ENCODE measurements around the gene BCAS3.
"Not testable (repeated sequence)": the region's sequence is repeated elsewhere in the genome, so short reads cannot be mapped to it uniquely, and the experiment has no call there.

The BCAS3 gene

GRCh38 chr17:60802377-60802776, 124.7 kb downstream of the BCAS3 start:
- no peak for DNase-seq

GRCh38 chr17:60803059-60803458, 125.4 kb downstream of the BCAS3 start:
- DNase-seq, result no peak

- DNase-seq, result no peak
Observed at GRCh38 chr17:60804831-60805230, 127.2 kb downstream of the BCAS3 start.

DNA sequence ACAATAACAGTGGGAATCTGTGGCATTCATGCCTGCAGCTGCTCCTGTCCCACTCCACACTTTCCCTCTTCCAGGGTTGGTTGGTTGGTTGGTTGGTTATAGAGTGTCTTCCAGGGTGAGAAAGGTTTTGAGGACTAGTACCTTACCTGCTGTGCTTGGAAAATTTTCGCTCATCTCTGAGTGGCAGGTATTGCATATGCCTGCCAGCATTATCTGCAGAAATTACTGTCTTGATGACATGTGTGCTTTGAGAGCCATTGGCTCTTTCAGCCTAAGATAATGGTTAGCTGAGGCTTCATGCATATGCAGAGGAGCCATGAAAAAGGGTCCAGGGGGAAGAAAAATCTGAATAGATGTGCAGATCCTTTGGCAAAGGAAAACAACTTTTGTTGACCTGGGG, 131.8 kb downstream of the BCAS3 start:
- no peak for DNase-seq

DNA sequence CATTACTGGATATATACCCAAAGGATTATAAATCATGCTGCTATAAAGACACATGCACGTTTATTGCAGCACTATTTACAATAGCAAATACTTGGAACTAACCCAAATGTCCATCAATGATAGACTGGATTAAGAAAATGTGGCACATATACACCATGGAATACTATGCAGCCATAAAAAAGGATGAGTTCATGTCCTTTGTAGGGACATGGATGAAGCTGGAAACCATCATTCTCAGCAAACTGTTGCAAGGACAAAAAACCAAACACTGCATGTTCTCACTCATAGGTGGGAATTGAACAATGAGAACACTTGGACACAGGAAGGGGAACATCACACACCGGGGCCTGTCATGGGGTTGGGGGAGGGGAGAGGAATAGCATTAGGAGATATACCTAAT, 137.3 kb downstream of the BCAS3 start:
- DNase-seq, result not testable (repeated sequence)

DNA sequence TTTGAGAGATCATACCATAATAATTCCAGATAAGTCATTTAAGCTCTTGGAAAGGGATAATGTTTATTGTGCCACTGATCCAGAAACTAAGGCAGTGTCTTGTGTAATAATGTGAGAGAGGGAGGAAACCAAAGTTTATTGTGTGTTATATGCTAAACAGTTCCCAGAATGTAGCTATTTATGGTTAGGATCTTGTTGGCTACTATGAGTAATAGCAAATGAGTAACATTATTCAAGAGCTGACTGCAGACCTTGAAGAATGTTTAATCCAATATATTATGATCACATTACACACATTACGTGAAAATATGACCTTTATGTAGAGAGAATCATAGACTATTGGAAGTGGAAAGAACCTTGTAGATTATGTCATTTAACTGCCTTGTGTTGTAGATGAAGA, 139.5 kb downstream of the BCAS3 start:
- no peak for DNase-seq

DNA sequence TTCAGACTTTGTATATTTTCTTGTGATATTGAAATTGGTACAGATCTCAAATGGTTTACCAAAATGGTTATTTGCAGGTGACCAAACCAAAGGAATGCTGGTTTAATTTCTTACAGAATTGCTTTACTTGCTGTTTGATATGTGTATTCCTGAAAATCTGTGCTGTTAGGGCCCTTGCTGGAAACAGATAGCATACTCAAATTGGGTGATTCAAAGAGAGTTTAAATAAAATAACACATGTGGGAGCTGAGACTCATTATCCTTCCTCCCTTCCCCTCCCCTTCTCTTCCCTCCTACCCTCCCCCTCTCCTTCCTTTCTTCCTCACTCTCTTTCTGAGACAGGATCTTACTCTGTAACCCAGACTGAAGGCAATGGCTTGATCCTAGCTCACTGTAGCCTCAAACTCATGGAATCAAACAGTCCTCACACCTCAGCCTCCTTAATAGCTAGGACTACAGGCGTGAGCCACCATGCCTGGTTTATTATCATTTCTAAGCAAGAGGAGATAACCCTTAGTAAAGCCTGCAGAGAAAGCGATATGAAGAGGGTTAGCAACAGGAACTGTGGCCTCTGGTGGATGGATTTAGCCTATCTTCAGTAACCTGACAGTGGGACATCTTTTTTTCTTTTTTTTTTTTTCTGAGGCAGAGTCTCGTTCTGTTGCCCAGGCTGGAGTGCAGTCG, 141.9 kb downstream of the BCAS3 start:
- no peak for DNase-seq

DNA sequence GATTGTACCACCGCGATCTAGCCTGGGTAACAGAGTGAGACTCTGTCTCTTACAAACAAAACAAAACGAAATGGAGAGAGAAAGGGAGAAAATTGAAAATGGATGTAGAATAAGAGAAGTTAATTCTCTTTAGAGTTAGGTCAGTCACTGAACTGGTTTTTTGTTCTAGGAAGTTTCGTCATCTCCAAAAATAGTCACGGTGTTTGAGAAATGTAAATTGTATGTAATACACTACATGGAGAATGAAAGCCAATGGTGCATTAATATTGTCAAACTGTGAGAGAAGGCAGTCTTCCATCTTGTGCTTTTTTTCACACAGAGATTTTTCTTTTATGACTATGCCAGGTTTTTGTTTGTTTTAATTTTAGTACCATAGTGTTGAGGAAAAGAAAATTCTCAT, 145.9 kb downstream of the BCAS3 start:
- DNase-seq, result no peak

DNA sequence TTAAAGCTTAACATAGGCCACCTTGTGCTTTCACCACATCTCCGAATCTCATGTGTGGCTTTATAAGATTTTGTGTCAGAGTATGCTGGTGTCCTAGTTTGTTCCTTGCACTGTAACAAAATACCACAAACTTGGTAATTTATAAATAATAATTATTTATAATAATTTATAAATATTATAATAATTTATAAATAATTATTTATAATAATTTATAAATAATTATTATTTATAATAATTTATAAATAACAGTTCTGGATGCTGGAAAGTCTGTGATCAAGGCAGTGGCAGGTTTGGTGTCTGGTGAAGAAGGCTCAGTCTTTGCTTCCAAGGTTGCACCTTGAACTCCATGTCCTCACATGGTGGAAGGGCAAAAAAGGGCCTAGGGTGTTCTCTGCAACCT, 147.7 kb downstream of the BCAS3 start:
- DNase-seq, result no peak

DNA sequence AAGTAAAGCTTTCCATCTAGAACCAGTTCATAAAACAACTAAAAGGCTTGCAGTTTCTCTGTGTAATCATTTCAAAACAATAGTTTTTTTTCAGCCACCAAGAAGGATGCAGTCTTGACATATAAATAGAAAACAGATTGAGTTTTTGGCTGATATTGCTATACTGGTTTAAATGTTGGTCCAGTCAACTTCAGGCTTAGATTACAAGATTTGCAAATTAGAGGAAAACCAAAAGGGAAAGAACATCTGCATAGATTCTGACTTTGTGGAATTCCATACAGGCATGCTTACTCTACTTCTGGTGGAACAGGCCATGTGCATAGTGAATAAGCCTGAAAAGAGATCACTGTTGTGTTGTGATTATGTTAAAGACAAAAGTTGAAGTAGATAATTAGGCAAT, 150.3 kb downstream of the BCAS3 start:
- no peak for DNase-seq

GRCh38 chr17:60832151-60832585, 154.5 kb downstream of the BCAS3 start:
- DNase-seq, result peak; percentile 15 to 74

- no peak for DNase-seq
Observed at GRCh38 chr17:60832631-60833030, 155.0 kb downstream of the BCAS3 start.

GRCh38 chr17:60840456-60840855, 162.8 kb downstream of the BCAS3 start:
- no peak for DNase-seq

DNA sequence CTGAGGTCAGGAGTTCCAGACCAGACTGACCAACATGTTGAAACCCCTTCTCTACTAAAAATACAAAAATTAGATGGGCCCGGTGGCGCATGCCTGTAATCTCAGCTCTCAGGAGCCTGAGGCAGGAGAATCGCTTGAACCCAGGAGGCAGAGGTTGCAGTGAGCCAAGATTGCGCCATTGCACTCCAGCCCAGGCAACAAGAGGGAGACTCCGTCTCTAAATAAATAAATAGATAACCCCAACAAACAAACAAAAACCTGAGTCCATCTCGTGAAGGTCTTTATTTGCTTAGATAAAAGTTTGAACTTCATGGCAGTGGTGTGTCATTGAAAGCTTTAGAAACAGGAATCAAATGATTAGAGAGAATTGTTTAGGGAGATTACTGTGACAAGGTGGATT, 167.4 kb downstream of the BCAS3 start:
- no peak for DNase-seq

- no peak for DNase-seq
Observed at GRCh38 chr17:60846175-60846574, 168.5 kb downstream of the BCAS3 start.

DNA sequence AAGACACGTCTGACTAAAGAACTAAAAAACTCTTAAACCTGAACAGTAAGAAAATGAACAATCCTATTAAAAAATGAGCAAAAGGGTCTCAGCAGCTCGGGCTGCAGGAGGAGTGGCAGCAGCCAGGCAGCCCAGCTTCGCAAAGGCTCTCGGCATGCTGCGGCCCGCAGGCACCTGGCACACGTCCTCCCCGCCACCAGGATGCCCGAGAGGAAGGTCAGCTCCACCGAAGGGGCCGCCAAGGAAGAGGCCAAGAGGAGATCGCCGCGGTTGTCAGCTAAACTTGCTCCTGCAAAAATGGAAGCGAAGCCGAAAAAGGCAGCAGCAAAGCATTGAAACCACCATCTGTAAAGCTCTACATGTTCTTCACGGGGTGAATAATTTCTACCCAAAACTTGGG, 173.5 kb downstream of the BCAS3 start:
- no peak for DNase-seq

DNA sequence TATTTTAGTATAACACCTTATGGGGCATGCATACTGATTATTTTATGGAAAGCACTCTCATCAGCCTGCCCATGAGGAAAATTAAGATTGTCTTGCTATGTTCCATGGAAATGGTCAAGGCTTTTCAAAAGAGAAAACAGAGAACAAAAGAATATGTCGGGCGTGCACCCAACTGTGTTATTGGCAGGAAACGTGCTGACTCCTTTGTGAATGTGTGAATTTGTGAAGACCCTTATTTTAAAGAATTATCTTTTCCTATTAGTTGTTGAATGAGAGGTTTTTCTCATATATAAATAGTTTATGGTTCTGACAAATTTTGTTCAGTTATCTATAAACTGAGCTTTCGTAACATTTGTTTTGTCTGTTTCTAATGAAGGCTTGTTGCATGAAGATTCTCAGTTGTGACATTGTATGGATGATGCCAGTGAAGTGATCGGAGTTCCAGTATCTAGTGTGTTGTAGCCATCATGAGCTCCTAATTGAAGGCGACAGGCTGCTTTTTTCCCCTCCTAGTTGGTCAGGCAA, 180.0 kb downstream of the BCAS3 start:
- DNase-seq, result no peak

DNA sequence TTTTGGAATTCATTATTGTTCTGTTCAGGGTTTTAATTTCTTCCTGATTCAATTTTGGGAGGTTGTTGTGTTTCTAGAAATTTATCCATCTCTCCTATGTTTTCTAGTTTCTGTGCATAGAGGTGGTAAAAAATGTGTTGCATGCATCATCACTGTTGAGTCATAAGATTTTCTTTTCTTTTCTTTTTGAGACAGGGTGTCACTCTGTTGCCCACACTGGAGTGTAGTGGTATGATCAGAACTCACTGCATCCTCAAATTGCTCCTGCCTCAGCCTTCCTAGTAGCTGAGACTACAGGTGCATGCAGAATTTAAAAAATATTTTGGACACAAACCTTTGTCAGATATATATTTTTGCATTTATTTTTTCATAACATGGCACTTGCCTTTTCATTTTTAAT, 184.8 kb downstream of the BCAS3 start:
- DNase-seq, result no peak

DNA sequence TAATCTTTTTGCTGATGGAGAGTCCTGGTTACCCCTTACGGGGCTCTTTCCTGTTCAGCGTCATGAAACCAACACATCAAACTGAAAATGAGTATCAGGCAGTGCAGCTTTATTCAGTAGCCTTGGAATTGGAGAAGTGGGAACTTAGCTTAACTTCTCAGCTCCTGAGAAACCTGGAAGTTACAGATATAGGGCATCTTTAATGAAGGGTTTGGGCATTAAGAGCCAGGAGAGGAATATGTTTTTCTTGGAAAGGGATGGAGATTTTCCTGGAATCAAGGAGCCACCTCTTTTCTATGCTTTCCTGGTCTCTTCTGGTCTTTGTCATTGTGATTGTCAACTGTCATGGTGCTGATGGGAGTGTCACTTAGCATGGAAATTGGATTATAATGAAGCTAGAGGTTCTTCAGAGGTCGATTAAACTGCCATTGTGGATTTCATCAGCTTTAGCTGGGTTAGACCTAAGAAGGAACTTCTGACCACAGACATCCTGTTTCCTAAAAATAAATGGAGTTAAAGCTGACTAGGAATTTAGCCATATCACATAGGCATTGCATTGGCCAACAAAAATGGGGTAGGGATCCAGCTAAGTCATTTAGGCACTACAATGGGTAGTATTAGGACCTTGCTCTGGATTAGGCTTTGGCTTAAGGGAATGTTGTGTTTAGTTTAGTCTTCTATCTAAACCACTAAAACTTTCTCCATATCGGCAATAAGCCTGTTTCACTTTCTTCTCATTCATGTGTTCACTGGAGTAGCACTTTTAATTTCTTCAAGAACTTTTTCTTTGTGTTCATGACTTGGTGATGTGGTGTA, 186.4 kb downstream of the BCAS3 start:
- no peak for DNase-seq

DNA sequence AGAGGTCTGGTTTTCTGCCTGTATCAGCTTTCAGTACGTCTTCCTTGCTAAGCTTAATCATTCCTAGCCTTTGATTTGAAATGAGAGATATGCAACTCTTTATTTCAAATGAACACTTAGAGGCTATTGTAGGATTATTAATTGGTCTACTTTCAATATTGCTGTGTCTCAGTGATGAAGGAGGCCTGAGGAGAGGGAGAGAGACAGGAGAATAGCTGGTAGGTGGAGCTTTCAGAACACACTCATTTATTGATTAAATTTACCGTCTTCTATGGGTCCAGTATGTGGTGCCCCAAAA, 187.0 kb downstream of the BCAS3 start:
- DNase-seq, result no peak

GRCh38 chr17:60874772-60875171, 197.1 kb downstream of the BCAS3 start:
- DNase-seq, result no peak

GRCh38 chr17:60886731-60887613, 209.3 kb downstream of the BCAS3 start:
- not testable (repeated sequence) for DNase-seq

DNA sequence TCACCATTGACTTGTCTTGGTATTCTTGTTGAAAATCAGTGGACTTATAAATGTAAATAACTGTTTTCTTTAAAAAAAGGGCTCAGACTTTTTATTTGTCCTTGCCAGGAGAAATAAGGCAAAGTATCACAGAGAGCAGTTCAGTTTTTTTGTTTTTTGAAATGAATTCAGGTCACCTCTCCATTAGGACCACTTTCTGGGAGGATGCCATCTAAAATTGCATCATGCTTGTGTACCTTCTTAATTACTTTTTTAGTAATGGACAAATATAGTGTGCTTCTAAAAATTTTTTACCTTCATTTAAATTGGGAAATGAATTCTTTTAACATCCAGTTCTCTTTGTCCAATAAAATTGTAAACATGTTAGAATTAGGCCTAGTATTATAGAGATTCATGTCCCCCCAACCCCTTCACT, 210.0 kb downstream of the BCAS3 start:
- peak in 1 of 2 experiments; percentile 33 for DNase-seq
